Stomach (tissue), 9 donors: Measurements from ENCODE around the gene CFAP52. TPM values are rescaled to one million over a fixed set of nuclear protein-coding genes. Genes with fewer than 3 reads are reported as not detected.
"Not testable (repeated sequence)": the region's sequence is repeated elsewhere in the genome, so short reads cannot be mapped to it uniquely, and the experiment has no call there.

Experiments
- DNase-seq, 2 donors: peaks; one replicate each; pipeline versions ENCODE4 v3.0.0 to v3.0.0-alpha.2; 2013 to 2019
- H3K27ac ChIP-seq, 5 donors: fragments of 200-600 bp in 4 of 5; sonication (generic) in 4 of 5; one replicate each; pipeline ENCODE4 v1.5.1; 2013 to 2019; ENCODE audit warnings: mild to moderate bottlenecking in 1 of 5, moderate library complexity in 1 of 5
- H3K27me3 ChIP-seq, 3 donors: fragments of 200-600 bp; sonication (generic); one replicate each; pipeline ENCODE4 v1.5.1; 2017 to 2019; ENCODE audit warnings: mixed run types in 1 of 3
- H3K36me3 ChIP-seq, 4 donors: fragments of 200-600 bp; sonication (generic); 1 replicate in 3 of 4; 2 replicates in 1 of 4; pipeline ENCODE4 v1.5.1; 2016 to 2019
- H3K4me1 ChIP-seq, 4 donors: fragments of 200-600 bp; sonication (generic); one replicate each; pipeline ENCODE4 v1.5.1; 2016 to 2019
- H3K4me3 ChIP-seq, 4 donors: fragments of 200-600 bp; sonication (generic) in 3 of 4; one replicate each; pipeline ENCODE4 v1.5.1; 2016 to 2019; ENCODE audit warnings: mild to moderate bottlenecking in 1 of 4
- H3K9me3 ChIP-seq, 4 donors: fragments of 200-600 bp; sonication (generic); one replicate each; pipeline ENCODE4 v1.5.1; 2016 to 2019
- EP300 ChIP-seq: sonication (generic); formaldehyde crosslinking; IDR thresholded peaks from one replicate; pipeline ENCODE4 v1.6.1; 2017; ENCODE audit warnings: antibody characterized with exemption
- POLR2A ChIP-seq, 4 donors: fragments of 450-650 bp; IDR thresholded peaks; one replicate each; pipeline ENCODE4 v1.6.1; 2016; ENCODE audit warnings: antibody characterized with exemption in 4 of 4, control low read depth in 2 of 4, mild to moderate bottlenecking in 1 of 4, moderate library complexity in 1 of 4
- POLR2AphosphoS5 ChIP-seq, 3 donors: sonication (generic); formaldehyde crosslinking; IDR thresholded peaks; one replicate each; pipeline ENCODE4 v1.6.1; 2016; ENCODE audit warnings: antibody characterized with exemption in 3 of 3
- WGBS, 5 donors: extraction: QIAGEN DNeasy Blood & Tissue Kit in 3 of 5; methylation state at CpG; one replicate each; pipeline versions ENCODE4 v1.1.5 to v1.1.7; 2013 to 2018; 5-methylcytosine and 5-hydroxymethylcytosine counted together
- intact Hi-C: fragments of 100-400 bp; cut with DNase I; formaldehyde crosslinking; loops from one replicate; pipeline ENCODE4 v1.15.1; 2023; ENCODE audit warnings: low total_unique reads
- polyA plus RNA-seq, 3 donors: library from polyadenylated mRNA; stranded (reverse); fragments of 200-250 nt; gene quantifications; one replicate each; pipeline ENCODE4 v1.2.3, GENCODE V29; 2013
- total RNA-seq, 5 donors: library from RNA; depleted of rRNA; stranded (reverse); fragments of >200 nt; gene quantifications; one replicate each; pipeline versions ENCODE4 v1.1.0 to v1.2.3, GENCODE V29; 2014 to 2016
- TF ChIP-seq, protein P1 (sequence below), 7 experiments: fragments of 450-650 bp in 4 of 7; fragments of 200-600 bp in 3 of 7; sonication (generic) in 3 of 7; IDR thresholded peaks; one replicate each; pipeline ENCODE4 v1.5.1; 2016 to 2019; ENCODE audit warnings: antibody characterized with exemption in 7 of 7, control low read depth in 2 of 7, mild to moderate bottlenecking in 1 of 7
- donor health status: healthy with polysubstance abuse.
- donor health status: Bipolar disorder and iron deficiency.
- donor health status: healthy.

Gene CFAP52
- total and polyA plus RNA-seq, 8 donors: not detected

DNA sequence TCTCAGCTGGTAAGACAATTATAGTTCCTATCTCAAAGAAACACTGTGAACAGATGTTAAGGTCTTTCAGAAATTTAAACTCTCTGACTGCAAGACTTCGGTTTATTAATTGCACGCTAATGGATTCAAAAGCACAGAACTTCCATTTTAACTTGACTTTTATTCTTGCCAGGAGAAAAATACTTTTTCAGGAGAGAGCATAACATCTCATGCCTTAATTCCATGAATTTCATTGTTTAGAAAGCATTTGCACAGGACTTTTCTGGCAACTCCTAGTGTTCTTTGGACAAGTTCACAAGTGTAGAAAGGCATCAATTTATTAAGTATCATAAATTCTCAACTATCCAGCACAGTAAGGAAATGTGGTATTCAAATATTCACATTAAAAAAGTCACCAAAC lies 23.3 kb upstream of the CFAP52 start:
- Histone ChIP-seq H3K4me1 (peaks cover 0 to 4% (median 0%) of the 10 kb centered on the region in 4 donors), H3K4me3 (no peak overlapping the region), H3K27ac (no peak overlapping the region), H3K27me3 (no peaks in the 10 kb centered on the region), H3K36me3 (peaks cover 0 to 36% (median 15%) of the 10 kb centered on the region in 4 donors), H3K9me3 (no peaks in the 10 kb centered on the region)
- intact Hi-C loops: no loop called here
- 80 to 89% (median 80%) methylated on average over 2 of the region's 2 CpGs for WGBS, 5 donors
- TF ChIP-seq, protein P1, sequence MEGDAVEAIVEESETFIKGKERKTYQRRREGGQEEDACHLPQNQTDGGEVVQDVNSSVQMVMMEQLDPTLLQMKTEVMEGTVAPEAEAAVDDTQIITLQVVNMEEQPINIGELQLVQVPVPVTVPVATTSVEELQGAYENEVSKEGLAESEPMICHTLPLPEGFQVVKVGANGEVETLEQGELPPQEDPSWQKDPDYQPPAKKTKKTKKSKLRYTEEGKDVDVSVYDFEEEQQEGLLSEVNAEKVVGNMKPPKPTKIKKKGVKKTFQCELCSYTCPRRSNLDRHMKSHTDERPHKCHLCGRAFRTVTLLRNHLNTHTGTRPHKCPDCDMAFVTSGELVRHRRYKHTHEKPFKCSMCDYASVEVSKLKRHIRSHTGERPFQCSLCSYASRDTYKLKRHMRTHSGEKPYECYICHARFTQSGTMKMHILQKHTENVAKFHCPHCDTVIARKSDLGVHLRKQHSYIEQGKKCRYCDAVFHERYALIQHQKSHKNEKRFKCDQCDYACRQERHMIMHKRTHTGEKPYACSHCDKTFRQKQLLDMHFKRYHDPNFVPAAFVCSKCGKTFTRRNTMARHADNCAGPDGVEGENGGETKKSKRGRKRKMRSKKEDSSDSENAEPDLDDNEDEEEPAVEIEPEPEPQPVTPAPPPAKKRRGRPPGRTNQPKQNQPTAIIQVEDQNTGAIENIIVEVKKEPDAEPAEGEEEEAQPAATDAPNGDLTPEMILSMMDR (IDR thresholded peaks at IDR 0.05): no peak
- TF ChIP-seq EP300 (no peak), POLR2AphosphoS5 (IDR thresholded peaks at IDR 0.05) (no peak), POLR2A (IDR thresholded peaks at IDR 0.05) (no peak)
- DNase-seq: peak in 1 of 2 donors; percentile 16

DNA sequence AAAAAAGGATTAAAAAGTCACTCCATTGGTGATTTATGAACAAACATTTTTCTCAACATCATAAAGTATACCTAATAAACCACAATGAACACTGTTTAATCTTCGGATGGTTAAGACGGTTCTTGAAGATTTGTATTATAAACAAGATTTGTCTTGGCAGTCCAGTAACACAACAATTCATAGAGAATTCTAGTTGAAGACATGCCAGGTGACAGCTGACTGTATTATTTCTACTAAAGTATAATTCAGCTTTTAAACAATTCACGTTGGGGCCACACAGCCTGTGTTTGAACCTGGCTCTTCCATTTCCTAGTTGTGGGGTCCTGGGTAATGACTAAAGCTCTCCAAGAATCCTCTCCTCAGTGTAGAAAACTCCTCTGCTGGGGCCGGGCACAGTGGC lies 22.8 kb upstream of the CFAP52 start:
- Histone ChIP-seq H3K9me3 (no peaks in the 10 kb centered on the region), H3K36me3 (peaks cover 0 to 36% (median 15%) of the 10 kb centered on the region in 4 donors), H3K4me3 (no peak overlapping the region), H3K27me3 (no peaks in the 10 kb centered on the region), H3K4me1 (peaks cover 0 to 4% (median 0%) of the 10 kb centered on the region in 4 donors), H3K27ac (no peak overlapping the region)
- TF ChIP-seq EP300 (no peak), POLR2AphosphoS5 (IDR thresholded peaks at IDR 0.05) (no peak), POLR2A (IDR thresholded peaks at IDR 0.05) (no peak)
- TF ChIP-seq, protein P1 (IDR thresholded peaks at IDR 0.05): no peak
- intact Hi-C loops: no loop called here
- WGBS, 5 donors: 68 to 81% (median 77%) methylated on average over 4 of the region's 4 CpGs
- peak in 1 of 2 donors; percentile 26 for DNase-seq

DNA sequence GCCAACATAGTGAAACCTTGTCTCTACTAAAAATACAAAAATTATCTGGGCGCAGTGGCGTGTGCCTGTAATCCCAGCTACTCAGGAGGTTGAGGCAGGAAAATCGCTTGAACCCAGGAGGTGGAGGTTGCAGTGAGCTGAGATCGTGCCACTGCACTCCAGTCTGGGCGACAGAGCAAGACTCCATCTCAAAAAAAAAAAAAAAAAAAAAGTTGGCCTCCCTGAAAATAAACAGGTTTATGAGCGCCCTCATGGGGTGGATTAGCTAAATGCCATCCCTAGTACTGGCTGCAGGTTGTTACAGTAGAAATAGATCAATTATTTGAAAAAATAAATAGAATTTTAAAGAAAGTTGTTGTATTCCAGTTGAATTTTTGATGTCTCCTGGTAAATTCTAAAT lies 21.7 kb upstream of the CFAP52 start:
- H3K27ac ChIP-seq, H3K27me3 ChIP-seq, intact Hi-C loops, H3K4me1 ChIP-seq, H3K4me3 ChIP-seq, H3K9me3 ChIP-seq: not testable (repeated sequence)
- peak; percentile 38 to 69 for DNase-seq
- H3K36me3 ChIP-seq: peaks cover 0 to 33% (median 15%) of the 10 kb centered on the region in 4 donors
- WGBS, 5 donors: 61 to 70% (median 68%) methylated on average over 6 of the region's 6 CpGs
- TF ChIP-seq, protein P1 (IDR thresholded peaks at IDR 0.05): peak in 2 of 7 experiments; percentile 22 to 38

DNA sequence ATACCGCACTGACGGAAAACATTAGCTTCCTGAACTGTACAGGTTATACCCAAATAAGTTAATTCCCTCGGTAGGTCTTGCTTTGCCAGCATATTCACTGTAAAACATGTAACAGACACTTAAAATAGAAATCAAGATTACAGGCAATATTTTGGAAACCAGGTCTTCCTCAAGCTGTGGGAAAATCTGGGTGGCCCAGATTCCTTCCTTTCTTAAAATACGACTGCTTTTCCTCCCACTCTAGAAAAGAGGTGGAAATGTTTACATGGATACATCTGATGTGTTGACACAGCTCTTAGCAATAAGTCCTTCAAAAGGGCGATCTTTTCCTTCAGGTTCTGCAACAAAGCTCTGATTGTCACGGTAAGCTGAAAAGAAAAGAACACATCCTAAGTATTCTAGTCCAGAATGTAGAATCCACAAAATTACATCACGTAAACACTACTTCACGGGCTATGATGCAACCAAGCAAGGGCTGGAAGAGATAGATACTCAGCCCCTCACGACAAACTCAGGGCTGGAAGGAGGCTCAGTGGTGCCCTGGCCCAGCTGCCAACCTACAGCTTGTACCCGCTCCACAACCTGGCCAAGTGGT lies 19.2 kb upstream of the CFAP52 start:
- Histone ChIP-seq H3K4me3 (no peak overlapping the region), H3K27ac (no peak overlapping the region), H3K4me1 (peaks cover 0 to 7% (median 0%) of the 10 kb centered on the region in 4 donors), H3K36me3 (peaks cover 0 to 21% (median 12%) of the 10 kb centered on the region in 4 donors), H3K27me3 (no peaks in the 10 kb centered on the region), H3K9me3 (no peaks in the 10 kb centered on the region)
- peak in 1 of 2 donors; percentile 12 for DNase-seq
- TF ChIP-seq, protein P1 (IDR thresholded peaks at IDR 0.05): no peak
- TF ChIP-seq POLR2A (IDR thresholded peaks at IDR 0.05) (no peak), EP300 (no peak), POLR2AphosphoS5 (IDR thresholded peaks at IDR 0.05) (no peak)
- intact Hi-C loops: no loop called here
- WGBS, 5 donors: 67 to 80% (median 73%) methylated on average over 8 to 10 of the region's 10 CpGs
